GM12878 (cell line): ENCODE measurements around the gene AKR1C1. TPM values are rescaled to one million over a fixed set of nuclear protein-coding genes. Genes with fewer than 3 reads are reported as not detected.
"Not testable (repeated sequence)": the region's sequence is repeated elsewhere in the genome, so short reads cannot be mapped to it uniquely, and the experiment has no call there.

Experiments used
- ATAC-seq: fragments of 200-7000 bp; cut with Tn5 transposase; 3 replicates; pipeline ENCODE4 v1.9.1; 2020; ENCODE audit warnings: mild to moderate bottlenecking, moderate library complexity
- BruUV-seq: library from RNA; stranded (reverse); fragments of 400-500 nt; replicated peaks from 2 replicates; lab custom pipeline; 2021; lab: Mats Ljungman, UMichigan
- CTCF ChIA-PET: fragments of 300-600 bp; sonication (Branson Sonifier 250); formaldehyde crosslinking; extraction: SDS; loops from one replicate; lab custom pipeline; 2021; ENCODE audit warnings: inconsistent platforms; lab: Yijun Ruan, JAX
- POLR2A ChIA-PET: fragments of 350-600 bp; formaldehyde crosslinking; extraction: SDS; loops from one replicate; lab custom pipeline; 2021; ENCODE audit warnings: inconsistent platforms; lab: Charles Lee
- RAD21 ChIA-PET: fragments of 300-600 bp; sonication (Branson Sonifier 250); formaldehyde crosslinking; loops from one replicate; lab custom pipeline; 2023; ENCODE audit warnings: antibody characterized with exemption; ENCODE audit not compliant: unreplicated experiment; lab: Charles Lee
- SMC1A ChIA-PET: fragments of 300-600 bp; sonication (Branson Sonifier 250); formaldehyde crosslinking; loops from one replicate; lab custom pipeline; 2023; ENCODE audit not compliant: unreplicated experiment, uncharacterized antibody; lab: Charles Lee
- DNase-seq: peaks from one replicate; pipeline ENCODE4 v3.0.0-alpha.2; 2011; ENCODE audit warnings: low read depth, low spot score
- FAIRE-seq: peaks from 3 replicates; lab custom pipeline; 2011; peaks lifted over from hg19 to GRCh38; lab: Jason Lieb, UNC
- H2AFZ ChIP-seq: 2 replicates; pipeline ENCODE4 v1.6.0; 2011; ENCODE audit warnings: low read depth, low read length, control low read depth; ENCODE audit not compliant: control insufficient read depth
- H3K27ac ChIP-seq: 2 replicates; pipeline ENCODE4 v1.5.1; 2011; ENCODE audit warnings: control low read depth; ENCODE audit not compliant: control insufficient read depth, insufficient read depth
- H3K27me3 ChIP-seq, 2 experiments: replicated peaks in 1 of 2; 2 replicates each; pipeline versions ENCODE4 v1.6.0 to v1.6.1; 2011; ENCODE audit warnings: low read length in 1 of 2; ENCODE audit not compliant: control insufficient read depth in 2 of 2, insufficient read depth in 2 of 2
- H3K36me3 ChIP-seq, 2 experiments: 2 replicates each; pipeline ENCODE4 v1.5.1; 2011; ENCODE audit warnings: low read length in 1 of 2; ENCODE audit not compliant: control insufficient read depth in 2 of 2, insufficient read depth in 2 of 2
- H3K4me1 ChIP-seq: 2 replicates; pipeline ENCODE4 v1.6.1; 2011; ENCODE audit warnings: mild to moderate bottlenecking, low read length, moderate library complexity, mixed read lengths; ENCODE audit not compliant: control insufficient read depth, insufficient read depth
- H3K4me2 ChIP-seq: 2 replicates; pipeline ENCODE4 v1.6.0; 2011; ENCODE audit warnings: control low read depth; ENCODE audit not compliant: control insufficient read depth, insufficient read depth
- H3K4me3 ChIP-seq: fragments of 200-600 bp; sonication (generic); 2 replicates; pipeline ENCODE4 v1.5.1; 2016
- H3K79me2 ChIP-seq: 2 replicates; pipeline ENCODE4 v1.6.0; 2011; ENCODE audit warnings: low read length; ENCODE audit not compliant: control insufficient read depth, insufficient read depth
- H3K9ac ChIP-seq: 2 replicates; pipeline ENCODE4 v1.8.0; 2011; ENCODE audit warnings: low read length, control low read depth, mixed read lengths; ENCODE audit not compliant: control insufficient read depth, insufficient read depth
- H3K9me3 ChIP-seq: replicated peaks from 3 replicates; pipeline ENCODE4 v1.5.1; 2011; ENCODE audit warnings: mild to moderate bottlenecking, low read length; ENCODE audit not compliant: control insufficient read depth, insufficient read depth
- H4K20me1 ChIP-seq: 2 replicates; pipeline ENCODE4 v1.6.0; 2011; ENCODE audit not compliant: control insufficient read depth, insufficient read depth
- WGBS: methylation state at CpG from one replicate; pipeline ENCODE4 v1.1.6; 2016; ENCODE audit warnings: low lambda C conversion rate; ENCODE audit not compliant: insufficient replicate concordance, insufficient coverage; ENCODE audit errors: missing lambda C conversion rate; 5-methylcytosine and 5-hydroxymethylcytosine counted together
- in situ Hi-C: fragments of 300-500 bp; cut with MboI; formaldehyde crosslinking; loops from 9 replicates; pipeline ENCODE4 v1.14.3; 2018; ENCODE audit warnings: mixed read lengths
- intact Hi-C: fragments of 100-400 bp; cut with micrococcal nuclease; formaldehyde crosslinking; loops from one replicate; pipeline ENCODE4 v1.14.2; 2022; ENCODE audit not compliant: unreplicated experiment
- polyA plus RNA-seq, 11 experiments: library from polyadenylated mRNA; depleted of rRNA in 4 of 11; unstranded in 6 of 11; stranded (reverse) in 5 of 11; fragments of >200 nt; fragmentation: Nextera tagmentation in 4 of 11; fragmentation: Illumina TruSeq in 1 of 11; extraction: Ambion mirVana in 4 of 11; extraction: Trizol in 1 of 11; gene quantifications; 1 replicate in 1 of 11; 2 replicates in 10 of 11; pipeline versions ENCODE4 v1.2.1 to v1.2.3, GENCODE V29; 2011 to 2016; ENCODE audit warnings: inconsistent platforms in 2 of 11, missing spikeins in 2 of 11, low read depth in 1 of 11
- total RNA-seq, 4 experiments: library from RNA; depleted of rRNA in 3 of 4; stranded (reverse); fragments of >200 nt in 3 of 4; fragmentation: Illumina TruSeq in 1 of 4; extraction: Trizol in 1 of 4; gene quantifications; 2 replicates each; pipeline versions ENCODE4 v1.2.1 to v1.2.3, GENCODE V29; 2013 to 2021
- TF ChIP-seq, protein P1 (sequence below): IDR thresholded peaks from 2 replicates; pipeline ENCODE4 v1.6.1; 2012; ENCODE audit warnings: low read depth, low read length, improper control_type of control experiment

AKR1C1 gene
- total and polyA plus RNA-seq, 10 of the 15 experiments (the other 5 are each of a cell fraction or from before 2014, with no cell fraction given), result 0.05 to 1.2 (median 0.35) TPM; not detected in 6

DNA sequence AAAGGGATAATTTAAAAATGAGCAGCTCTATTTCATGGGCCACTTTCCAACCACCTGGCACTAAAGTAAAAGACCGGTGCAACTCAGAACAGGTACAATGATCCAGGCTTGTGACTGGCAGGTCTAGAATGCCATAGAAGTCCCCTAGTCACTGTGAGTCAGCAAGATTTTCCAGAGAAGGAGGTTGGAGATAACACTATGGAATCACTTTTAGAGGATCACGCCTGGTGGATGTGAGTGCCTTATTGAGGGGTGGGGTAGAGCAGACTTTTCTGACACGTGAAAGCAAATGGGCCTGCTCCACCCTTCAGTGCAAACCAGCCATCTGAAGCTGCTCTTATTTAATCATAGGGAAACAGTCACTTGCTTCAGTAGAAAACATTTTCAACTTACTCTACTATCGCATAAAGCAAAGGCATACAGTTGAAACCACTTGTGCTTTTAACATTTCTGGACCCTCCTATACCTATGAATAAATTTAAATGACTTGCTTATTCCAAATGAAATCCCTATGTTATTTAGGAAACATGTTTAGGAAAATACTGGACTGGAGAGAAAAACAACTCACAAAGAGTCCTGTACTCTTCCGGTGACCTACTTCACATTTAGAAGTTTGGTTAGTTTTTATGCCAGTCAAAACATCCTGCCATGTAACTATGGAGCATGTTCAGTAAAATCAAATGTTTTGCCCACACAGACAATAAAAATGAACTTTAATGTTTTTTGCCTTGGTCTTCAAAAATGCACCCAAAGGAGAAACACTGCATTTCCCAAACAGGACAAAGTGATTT lies 21.5 kb upstream of the AKR1C1 start (continued):
- TF ChIP-seq, protein P1, sequence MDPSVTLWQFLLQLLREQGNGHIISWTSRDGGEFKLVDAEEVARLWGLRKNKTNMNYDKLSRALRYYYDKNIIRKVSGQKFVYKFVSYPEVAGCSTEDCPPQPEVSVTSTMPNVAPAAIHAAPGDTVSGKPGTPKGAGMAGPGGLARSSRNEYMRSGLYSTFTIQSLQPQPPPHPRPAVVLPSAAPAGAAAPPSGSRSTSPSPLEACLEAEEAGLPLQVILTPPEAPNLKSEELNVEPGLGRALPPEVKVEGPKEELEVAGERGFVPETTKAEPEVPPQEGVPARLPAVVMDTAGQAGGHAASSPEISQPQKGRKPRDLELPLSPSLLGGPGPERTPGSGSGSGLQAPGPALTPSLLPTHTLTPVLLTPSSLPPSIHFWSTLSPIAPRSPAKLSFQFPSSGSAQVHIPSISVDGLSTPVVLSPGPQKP, result no peak

DNA sequence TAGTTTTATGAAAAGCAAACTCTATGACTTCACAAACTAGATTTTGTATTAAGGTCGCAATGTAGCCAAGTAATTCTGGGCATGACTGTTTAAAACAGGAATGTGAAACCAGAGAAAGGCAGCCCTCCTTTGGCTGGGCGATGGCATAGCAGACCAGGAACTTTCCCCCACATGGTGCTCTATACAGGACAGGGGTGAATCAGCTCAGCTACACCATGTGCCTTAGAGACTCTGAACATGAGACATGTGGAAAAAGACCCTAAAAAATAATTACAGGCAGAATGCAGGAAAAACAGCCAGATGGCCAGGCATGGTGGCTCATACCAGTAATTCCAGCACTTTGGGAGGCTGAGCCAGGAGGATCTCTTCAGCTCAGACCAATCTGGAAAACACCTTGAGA lies 20.3 kb upstream of the AKR1C1 start:
- not testable (repeated sequence) for BruUV-seq

GRCh38 chr10:4943416-4943815 lies 19.8 kb upstream of the AKR1C1 start:
- in situ Hi-C loops, H3K27ac ChIP-seq, FAIRE-seq, H3K4me2 ChIP-seq, H3K9ac ChIP-seq, H3K79me2 ChIP-seq, DNase-seq, ATAC-seq, H3K4me1 ChIP-seq, H4K20me1 ChIP-seq, POLR2A ChIA-PET, CTCF ChIA-PET, H3K36me3 ChIP-seq, H3K4me3 ChIP-seq, H2AFZ ChIP-seq, H3K9me3 ChIP-seq, H3K27me3 ChIP-seq, intact Hi-C loops, RAD21 ChIA-PET, BruUV-seq, SMC1A ChIA-PET: not testable (repeated sequence)

More for the DNA sequence above, 20.3 kb upstream of the AKR1C1 start:
- H3K4me1 ChIP-seq, H2AFZ ChIP-seq, CTCF ChIA-PET, H3K9me3 ChIP-seq, H3K4me2 ChIP-seq, FAIRE-seq, H3K27me3 ChIP-seq, POLR2A ChIA-PET, intact Hi-C loops, RAD21 ChIA-PET, H3K9ac ChIP-seq, H4K20me1 ChIP-seq, ATAC-seq, H3K4me3 ChIP-seq, H3K36me3 ChIP-seq, H3K27ac ChIP-seq, H3K79me2 ChIP-seq, in situ Hi-C loops, SMC1A ChIA-PET, DNase-seq: not testable (repeated sequence)
- WGBS, result 23% methylated on average over 2 of the region's 2 CpGs
